ENCODE data around the gene TRPM1.

GRCh38 chr15:30958219-30958618 lies 143.3 kb downstream of the TRPM1 start:
- TF ChIP-seq CTCF (tag by site-specific recombination; IDR thresholded peaks at IDR 0.05) = no peak
- TF ChIP-seq ZEB2 (tag by site-specific recombination; IDR thresholded peaks at IDR 0.05) = no peak
- TF ChIP-seq YY1 (tag by site-specific recombination; IDR thresholded peaks at IDR 0.05) = no peak
- no peak for TF ChIP-seq ZNF510 (tag by site-specific recombination; IDR thresholded peaks at IDR 0.05; ENCODE audit: insufficient replicate concordance)
- no peak for TF ChIP-seq ATF2 (tag by site-specific recombination; IDR thresholded peaks at IDR 0.05; ENCODE audit: low read depth)
- no peak for TF ChIP-seq ZNF837 (tag by site-specific recombination; IDR thresholded peaks at IDR 0.05)
- TF ChIP-seq ZBTB7A (tag by site-specific recombination; IDR thresholded peaks at IDR 0.05; ENCODE audit: low read depth) = no peak
- no peak for TF ChIP-seq KLF9 (tag by site-specific recombination; IDR thresholded peaks at IDR 0.05; ENCODE audit: low read depth)
- TF ChIP-seq KLF10 (tag by site-specific recombination; IDR thresholded peaks at IDR 0.05) = no peak
- TF ChIP-seq ZFP37 (tag by site-specific recombination; IDR thresholded peaks at IDR 0.05) = no peak
- no peak for TF ChIP-seq ZNF112 (tag by site-specific recombination; IDR thresholded peaks at IDR 0.05)
- TF ChIP-seq ZNF2 (tag by site-specific recombination; IDR thresholded peaks at IDR 0.05) = no peak
- no peak for TF ChIP-seq ZNF704 (tag by site-specific recombination; IDR thresholded peaks at IDR 0.05)
